ENCODE measurements around the gene FARP1. TPM values are rescaled to one million over a fixed set of nuclear protein-coding genes. Genes with fewer than 3 reads are reported as not detected.

The FARP1 gene, protein sequence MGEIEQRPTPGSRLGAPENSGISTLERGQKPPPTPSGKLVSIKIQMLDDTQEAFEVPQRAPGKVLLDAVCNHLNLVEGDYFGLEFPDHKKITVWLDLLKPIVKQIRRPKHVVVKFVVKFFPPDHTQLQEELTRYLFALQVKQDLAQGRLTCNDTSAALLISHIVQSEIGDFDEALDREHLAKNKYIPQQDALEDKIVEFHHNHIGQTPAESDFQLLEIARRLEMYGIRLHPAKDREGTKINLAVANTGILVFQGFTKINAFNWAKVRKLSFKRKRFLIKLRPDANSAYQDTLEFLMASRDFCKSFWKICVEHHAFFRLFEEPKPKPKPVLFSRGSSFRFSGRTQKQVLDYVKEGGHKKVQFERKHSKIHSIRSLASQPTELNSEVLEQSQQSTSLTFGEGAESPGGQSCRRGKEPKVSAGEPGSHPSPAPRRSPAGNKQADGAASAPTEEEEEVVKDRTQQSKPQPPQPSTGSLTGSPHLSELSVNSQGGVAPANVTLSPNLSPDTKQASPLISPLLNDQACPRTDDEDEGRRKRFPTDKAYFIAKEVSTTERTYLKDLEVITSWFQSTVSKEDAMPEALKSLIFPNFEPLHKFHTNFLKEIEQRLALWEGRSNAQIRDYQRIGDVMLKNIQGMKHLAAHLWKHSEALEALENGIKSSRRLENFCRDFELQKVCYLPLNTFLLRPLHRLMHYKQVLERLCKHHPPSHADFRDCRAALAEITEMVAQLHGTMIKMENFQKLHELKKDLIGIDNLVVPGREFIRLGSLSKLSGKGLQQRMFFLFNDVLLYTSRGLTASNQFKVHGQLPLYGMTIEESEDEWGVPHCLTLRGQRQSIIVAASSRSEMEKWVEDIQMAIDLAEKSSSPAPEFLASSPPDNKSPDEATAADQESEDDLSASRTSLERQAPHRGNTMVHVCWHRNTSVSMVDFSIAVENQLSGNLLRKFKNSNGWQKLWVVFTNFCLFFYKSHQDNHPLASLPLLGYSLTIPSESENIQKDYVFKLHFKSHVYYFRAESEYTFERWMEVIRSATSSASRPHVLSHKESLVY
- total RNA-seq (10 to 100 TPM; 32.9 to 96.4 (median 47.5) TPM), polyA plus RNA-seq (10 to 100 TPM in 1 of 3 donors, 1 to 10 TPM in 2; 6.9 to 18.0 (median 7.8) TPM)

DNA sequence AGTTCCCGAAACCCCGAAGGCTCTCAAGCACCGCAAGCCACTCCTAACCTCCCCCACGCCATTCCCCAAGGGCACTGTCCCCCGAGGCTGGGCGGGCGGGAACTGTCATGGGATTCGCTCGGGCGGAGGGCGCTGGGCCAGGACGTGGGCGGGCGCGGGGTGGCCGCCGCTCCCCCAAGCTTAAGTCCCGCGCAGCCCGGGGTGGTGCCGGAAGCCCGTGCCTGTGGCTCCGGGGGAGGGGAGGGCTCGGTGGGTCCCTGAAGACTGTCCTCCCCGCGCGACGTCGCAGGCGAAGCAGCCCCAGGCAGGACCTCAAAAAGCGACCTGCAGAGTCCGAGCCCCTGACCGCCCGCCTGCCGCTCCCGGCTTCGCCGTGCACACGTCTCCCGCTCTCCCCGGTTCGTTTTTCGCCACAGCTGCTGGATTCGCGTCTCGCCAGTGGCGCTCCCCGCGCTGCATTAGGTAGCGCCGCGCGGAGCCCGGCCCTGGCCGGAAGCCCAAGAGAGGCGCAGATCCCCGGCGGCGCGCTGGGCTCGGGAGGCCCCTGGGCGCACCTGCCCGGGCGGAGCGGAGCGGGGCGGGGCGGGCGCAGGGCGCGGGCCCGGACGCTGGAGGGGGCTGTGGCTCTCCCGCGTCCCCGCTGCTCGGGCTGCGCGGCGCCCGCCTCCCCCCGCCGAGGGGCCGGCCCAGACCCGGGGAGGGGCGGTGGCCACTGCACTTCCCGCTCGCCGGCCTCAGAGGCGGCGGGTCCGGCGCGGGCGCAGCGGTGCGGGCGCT is at the start of gene FARP1:
FARP1 (plus strand) TSS at position 715 of the 777 bp plus-strand sequence. CDS start 70,149 bp downstream, outside the sequence.
- H3K4me1 ChIP-seq, result peaks cover 0 to 40% (median 27%) of the 10 kb centered on the region in 4 donors
- peak within 1 kb of the TSS; percentile 51 to 94 (median 84) for H3K4me3 ChIP-seq
- no peaks in the 10 kb centered on the region for H3K36me3 ChIP-seq
- intact Hi-C loops (cut with DNase I), result loop anchor here (2.0 to 10.0 kb wide), 6 partner anchors 165 to 530 kb away; partner anchors contain the start of gene STK24
- no peaks in the 10 kb centered on the region for H3K9me3 ChIP-seq
- TF ChIP-seq POLR2AphosphoS5 (IDR thresholded peaks at IDR 0.05) (peak in 2 of 4 donors; percentile 10 to 52), POLR2A (IDR thresholded peaks at IDR 0.05) (no peak), EP300 (IDR thresholded peaks at IDR 0.05) (no peak)
- TF ChIP-seq, protein P1, sequence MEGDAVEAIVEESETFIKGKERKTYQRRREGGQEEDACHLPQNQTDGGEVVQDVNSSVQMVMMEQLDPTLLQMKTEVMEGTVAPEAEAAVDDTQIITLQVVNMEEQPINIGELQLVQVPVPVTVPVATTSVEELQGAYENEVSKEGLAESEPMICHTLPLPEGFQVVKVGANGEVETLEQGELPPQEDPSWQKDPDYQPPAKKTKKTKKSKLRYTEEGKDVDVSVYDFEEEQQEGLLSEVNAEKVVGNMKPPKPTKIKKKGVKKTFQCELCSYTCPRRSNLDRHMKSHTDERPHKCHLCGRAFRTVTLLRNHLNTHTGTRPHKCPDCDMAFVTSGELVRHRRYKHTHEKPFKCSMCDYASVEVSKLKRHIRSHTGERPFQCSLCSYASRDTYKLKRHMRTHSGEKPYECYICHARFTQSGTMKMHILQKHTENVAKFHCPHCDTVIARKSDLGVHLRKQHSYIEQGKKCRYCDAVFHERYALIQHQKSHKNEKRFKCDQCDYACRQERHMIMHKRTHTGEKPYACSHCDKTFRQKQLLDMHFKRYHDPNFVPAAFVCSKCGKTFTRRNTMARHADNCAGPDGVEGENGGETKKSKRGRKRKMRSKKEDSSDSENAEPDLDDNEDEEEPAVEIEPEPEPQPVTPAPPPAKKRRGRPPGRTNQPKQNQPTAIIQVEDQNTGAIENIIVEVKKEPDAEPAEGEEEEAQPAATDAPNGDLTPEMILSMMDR (IDR thresholded peaks at IDR 0.05), result peak in 1 of 4 experiments; percentile 36
- no peaks in the 10 kb centered on the region for H3K27me3 ChIP-seq
- peak within 1 kb of the TSS; percentile 58 to 87 (median 80) for H3K27ac ChIP-seq
- peak; percentile 86 for DNase-seq
- 1% methylated on average over 98 of the region's 98 CpGs for WGBS, 2 donors

DNA sequence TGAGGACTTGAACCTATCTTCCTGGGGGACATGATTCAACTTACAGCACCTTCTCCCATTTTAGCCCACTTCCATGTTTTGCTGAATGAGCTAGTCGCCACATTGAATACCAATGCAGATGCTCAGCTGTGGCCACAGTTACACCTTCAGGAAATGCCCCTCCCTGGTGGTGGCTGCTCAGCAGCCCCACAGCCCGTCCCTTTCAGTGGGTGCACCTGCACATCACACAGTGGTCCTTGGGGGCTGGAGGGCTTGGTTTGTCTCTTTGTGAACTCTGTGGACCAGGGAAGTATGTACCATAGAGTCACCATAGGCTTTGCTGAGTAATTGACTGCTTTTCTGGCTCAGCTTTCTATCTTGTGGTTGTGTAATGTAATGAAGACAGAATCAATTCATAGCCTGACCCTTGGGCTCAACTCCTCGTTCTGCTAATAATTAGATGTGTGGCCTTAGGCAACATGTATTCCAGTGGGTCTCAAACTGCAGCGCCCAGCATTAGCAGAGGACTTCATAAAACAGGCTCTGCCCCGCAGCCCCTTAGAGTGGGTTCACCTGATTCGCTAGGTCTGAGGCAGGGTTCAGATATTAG is 48.1 kb upstream of the FARP1 start:
- Histone ChIP-seq H3K27me3 (no peaks in the 10 kb centered on the region), H3K9me3 (no peaks in the 10 kb centered on the region), H3K4me3 (no peak overlapping the region), H3K4me1 (no peaks in the 10 kb centered on the region), H3K27ac (no peak overlapping the region), H3K36me3 (no peaks in the 10 kb centered on the region)
- intact Hi-C loops (cut with DNase I), result no loop called here
- DNase-seq, result no peak
- TF ChIP-seq EP300 (IDR thresholded peaks at IDR 0.05), result no peak
- 76 to 90% methylated on average over 6 of the region's 6 CpGs for WGBS, 2 donors

DNA sequence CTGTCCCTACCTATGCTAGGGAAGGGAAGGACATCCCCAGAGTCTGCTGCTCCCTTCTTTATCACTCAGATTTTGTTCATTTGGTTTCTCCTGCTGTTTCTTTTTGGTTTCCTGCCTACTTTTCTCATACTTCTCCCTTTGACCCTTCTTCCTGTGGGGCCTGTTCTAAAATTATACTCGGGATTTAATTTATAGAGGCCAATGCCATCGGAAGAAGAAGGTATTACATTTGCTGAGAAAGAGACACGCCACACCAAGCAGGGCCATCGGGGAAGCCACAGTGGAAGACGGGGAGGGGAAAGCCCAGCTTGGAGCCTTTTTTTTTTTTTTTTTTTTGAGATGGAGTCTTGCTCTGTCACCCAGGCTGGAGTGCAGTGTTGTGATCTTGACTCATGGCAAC is 46.8 kb upstream of the FARP1 start:
- Histone ChIP-seq H3K27ac (no peak overlapping the region), H3K4me1 (no peaks in the 10 kb centered on the region), H3K27me3 (no peaks in the 10 kb centered on the region), H3K9me3 (no peaks in the 10 kb centered on the region), H3K4me3 (no peak overlapping the region), H3K36me3 (no peaks in the 10 kb centered on the region)
- DNase-seq, result no peak
- WGBS, 2 donors, result 51 to 74% methylated on average over 5 of the region's 5 CpGs
- no peak for TF ChIP-seq POLR2A (IDR thresholded peaks at IDR 0.05)
- TF ChIP-seq, protein P1 (IDR thresholded peaks at IDR 0.05), result no peak
- TF ChIP-seq POLR2AphosphoS5 (IDR thresholded peaks at IDR 0.05), result no peak
- no peak for TF ChIP-seq EP300 (IDR thresholded peaks at IDR 0.05)
- intact Hi-C loops (cut with DNase I), result no loop called here

DNA sequence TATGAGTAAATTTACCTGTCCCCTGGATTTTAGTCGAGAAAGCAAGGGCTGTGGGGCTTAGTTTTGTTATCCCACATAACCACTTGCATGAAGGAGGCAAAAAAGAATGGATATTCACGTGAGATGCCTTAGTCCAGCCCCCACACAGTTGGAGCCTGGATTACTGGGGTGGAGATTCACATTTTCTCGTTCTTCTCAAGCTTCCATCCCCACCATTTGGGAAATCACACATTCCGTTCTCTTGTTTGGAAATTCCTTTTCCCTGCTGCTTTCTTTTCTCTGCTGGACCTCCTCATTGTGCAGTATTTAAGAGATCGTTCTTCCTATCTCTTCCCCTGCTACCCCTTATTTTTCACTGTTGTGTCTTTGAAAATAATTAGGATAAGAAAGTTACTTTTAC is 45.1 kb upstream of the FARP1 start:
- TF ChIP-seq, protein P1 (IDR thresholded peaks at IDR 0.05), result no peak
- TF ChIP-seq POLR2AphosphoS5 (IDR thresholded peaks at IDR 0.05) (no peak), POLR2A (IDR thresholded peaks at IDR 0.05) (no peak), EP300 (IDR thresholded peaks at IDR 0.05) (no peak)
- no peaks in the 10 kb centered on the region for H3K4me1 ChIP-seq
- H3K9me3 ChIP-seq, result no peaks in the 10 kb centered on the region
- H3K4me3 ChIP-seq, result no peak overlapping the region
- no peak overlapping the region for H3K27ac ChIP-seq
- WGBS, 2 donors, result 81 to 86% methylated on average over 5 of the region's 5 CpGs
- no peaks in the 10 kb centered on the region for H3K36me3 ChIP-seq
- DNase-seq, result no peak
- intact Hi-C loops (cut with DNase I), result no loop called here
- no peaks in the 10 kb centered on the region for H3K27me3 ChIP-seq

Measured in sigmoid colon (tissue), 7 donors.